ENCODE data around the gene SPG7. TPM values are rescaled to one million over a fixed set of nuclear protein-coding genes. Genes with fewer than 3 reads are reported as not detected.

Gene SPG7
- total RNA-seq, 2 donors from 2014 or later, result 85.6 to 105 TPM

- Histone ChIP-seq H3K4me3 (no peak overlapping the region), H3K9me3 (no peaks in the 10 kb centered on the region), H3K9ac (ENCODE audit: low read depth in 2 of 2, low read length in 2 of 2) (no peak overlapping the region), H3K27me3 (no peaks in the 10 kb centered on the region), H3K36me3 (peaks cover 4% of the 10 kb centered on the region), H3K27ac (no peak overlapping the region), H3K4me1 (no peaks in the 10 kb centered on the region)
- intact Hi-C loops (cut with DNase I), result no loop called here
- DNase-seq, result no peak
- TF ChIP-seq CTCF (IDR thresholded peaks at IDR 0.05), result no peak
Observed at GRCh38 chr16:89530401-89531381, 22.5 kb downstream of the SPG7 start.

GRCh38 chr16:89531821-89532526, 23.8 kb downstream of the SPG7 start:
- Histone ChIP-seq H3K9ac (ENCODE audit: low read depth in 2 of 2, low read length in 2 of 2) (no peak overlapping the region), H3K36me3 (no peaks in the 10 kb centered on the region), H3K4me3 (no peak overlapping the region), H3K27me3 (no peaks in the 10 kb centered on the region), H3K27ac (no peak overlapping the region), H3K4me1 (no peaks in the 10 kb centered on the region), H3K9me3 (no peaks in the 10 kb centered on the region)
- no peak for DNase-seq
- no peak for TF ChIP-seq CTCF (IDR thresholded peaks at IDR 0.05)
- intact Hi-C loops (cut with DNase I), result no loop called here

DNA sequence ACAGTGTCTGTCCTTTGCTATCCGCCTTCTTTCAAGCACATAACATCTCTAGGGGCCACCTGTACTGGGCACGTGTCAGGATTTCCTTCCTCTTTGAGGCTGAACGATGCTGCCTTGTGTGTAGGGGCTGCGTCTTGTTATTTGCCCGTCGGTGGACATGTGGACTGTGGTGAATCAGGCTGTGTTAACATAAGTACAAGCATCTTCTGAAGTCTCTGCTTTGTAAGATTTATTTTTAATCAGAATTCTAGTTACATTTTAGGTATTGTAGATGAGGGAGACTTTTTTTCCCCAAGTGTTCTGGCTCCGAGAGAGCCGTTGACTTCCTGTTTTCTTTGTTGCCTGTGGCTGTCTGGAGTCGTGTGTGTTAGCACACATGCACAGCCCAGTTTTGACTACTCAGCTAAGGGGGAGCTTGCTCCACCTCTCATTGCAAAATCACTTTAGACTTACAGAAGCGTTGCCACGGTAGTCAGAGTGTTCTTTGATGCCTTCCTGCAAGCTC, 26.1 kb downstream of the SPG7 start:
- intact Hi-C loops (cut with DNase I), result no loop called here
- Histone ChIP-seq H3K4me3 (no peak overlapping the region), H3K27ac (no peak overlapping the region), H3K4me1 (no peaks in the 10 kb centered on the region), H3K27me3 (no peaks in the 10 kb centered on the region), H3K9me3 (no peaks in the 10 kb centered on the region), H3K36me3 (no peaks in the 10 kb centered on the region), H3K9ac (ENCODE audit: low read depth in 2 of 2, low read length in 2 of 2) (no peak overlapping the region)
- DNase-seq, result no peak
- TF ChIP-seq CTCF (IDR thresholded peaks at IDR 0.05), result no peak

DNA sequence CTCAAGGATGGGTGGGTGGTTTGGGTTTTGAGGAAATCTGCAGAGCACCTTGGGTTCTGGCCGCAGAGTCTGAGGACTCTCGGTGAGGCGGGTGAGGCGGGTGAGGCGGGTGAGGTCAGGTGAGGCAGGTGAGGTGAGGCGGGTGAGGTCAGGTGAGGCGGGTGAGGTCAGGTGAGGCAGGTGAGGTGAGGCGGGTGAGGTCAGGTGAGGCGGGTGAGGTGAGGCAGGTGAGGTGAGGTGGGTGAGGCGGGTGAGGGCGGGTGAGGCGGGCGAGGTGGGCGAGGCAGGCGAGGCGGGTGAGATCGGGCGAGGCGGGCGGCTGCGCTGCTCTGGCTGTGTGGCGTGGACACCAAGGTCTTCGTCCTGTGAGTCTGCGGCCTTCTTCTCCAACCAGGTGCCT, 28.2 kb downstream of the SPG7 start:
- Histone ChIP-seq H3K27ac (no peak overlapping the region), H3K9ac (ENCODE audit: low read depth in 2 of 2, low read length in 2 of 2) (no peak overlapping the region), H3K27me3 (no peaks in the 10 kb centered on the region), H3K4me3 (no peak overlapping the region), H3K36me3 (no peaks in the 10 kb centered on the region), H3K9me3 (no peaks in the 10 kb centered on the region), H3K4me1 (no peaks in the 10 kb centered on the region)
- DNase-seq, result peak; percentile 80
- intact Hi-C loops (cut with DNase I), result no loop called here
- no peak for TF ChIP-seq CTCF (IDR thresholded peaks at IDR 0.05)

GRCh38 chr16:89536886-89537548, 28.8 kb downstream of the SPG7 start:
- H3K9ac ChIP-seq (ENCODE audit: low read depth in 2 of 2, low read length in 2 of 2), result no peak overlapping the region
- no peak for DNase-seq
- no peaks in the 10 kb centered on the region for H3K27me3 ChIP-seq
- H3K4me3 ChIP-seq, result no peak overlapping the region
- no peak for TF ChIP-seq CTCF (IDR thresholded peaks at IDR 0.05)
- H3K4me1 ChIP-seq, result no peaks in the 10 kb centered on the region
- H3K36me3 ChIP-seq, result no peaks in the 10 kb centered on the region
- H3K9me3 ChIP-seq, result no peaks in the 10 kb centered on the region
- no peak overlapping the region for H3K27ac ChIP-seq
- intact Hi-C loops (cut with DNase I), result no loop called here

Measured in colonic mucosa (tissue), 4 donors.